HG03432 (cell line): Measurements from ENCODE around the gene CD93.

Experiments used
- ATAC-seq: cut with Tn5 transposase; IDR thresholded peaks from one replicate; pipeline ENCODE4 v1.9.1; 2021; ENCODE audit warnings: mild to moderate bottlenecking, moderate library complexity; ENCODE audit not compliant: unreplicated experiment

The CD93 gene

GRCh38 chr20:23100720-23101107, 14.6 kb upstream of the CD93 start:
- ATAC-seq: no peak

GRCh38 chr20:23099791-23100719, 13.9 kb upstream of the CD93 start:
- ATAC-seq: no peak

- no peak for ATAC-seq
These were observed 11.8 kb upstream of the CD93 start for GRCh38 chr20:23097636-23098580.

- ATAC-seq: no peak
These were observed 10.9 kb upstream of the CD93 start for GRCh38 chr20:23096986-23097520.

GRCh38 chr20:23096097-23096496, 10.0 kb upstream of the CD93 start:
- ATAC-seq: no peak

GRCh38 chr20:23095499-23095898, 9.4 kb upstream of the CD93 start:
- ATAC-seq: no peak

- ATAC-seq: no peak
These were observed 8.8 kb upstream of the CD93 start for GRCh38 chr20:23094927-23095326.

DNA sequence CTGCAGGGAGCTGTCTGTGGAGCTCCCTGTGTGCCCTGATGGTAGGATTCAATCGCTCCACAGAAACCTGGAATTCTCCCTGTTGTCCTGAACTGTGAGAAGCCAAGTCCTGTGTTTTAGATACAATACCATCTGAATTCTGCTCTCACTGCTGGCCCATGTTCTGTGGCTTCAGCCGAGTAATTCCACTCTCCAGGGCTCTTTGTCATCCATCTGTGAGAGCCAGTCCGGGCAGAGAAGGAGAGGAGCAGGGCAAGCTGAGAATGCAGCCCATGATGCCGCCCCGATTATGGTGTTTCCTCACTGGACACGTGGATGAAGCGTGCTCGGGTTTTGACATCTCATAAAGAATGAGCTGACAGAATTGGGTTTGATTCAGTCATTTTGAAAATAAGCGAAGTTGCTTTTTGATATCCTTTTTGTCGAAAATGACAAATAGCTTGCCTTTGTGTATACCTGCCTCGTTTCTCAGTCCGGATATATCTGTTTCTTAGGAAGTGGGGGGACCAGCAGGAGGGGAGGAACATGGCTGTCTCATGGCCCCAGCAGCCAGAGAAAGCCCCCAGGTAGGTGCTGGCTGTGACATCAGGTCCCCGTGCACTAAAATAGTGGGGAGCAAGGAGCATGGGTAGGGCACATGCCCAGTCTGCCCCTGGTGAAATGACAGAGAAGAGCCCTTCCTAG, 8.2 kb upstream of the CD93 start:
- no peak for ATAC-seq

- no peak for ATAC-seq
These were observed 7.5 kb upstream of the CD93 start for GRCh38 chr20:23093613-23094012.

DNA sequence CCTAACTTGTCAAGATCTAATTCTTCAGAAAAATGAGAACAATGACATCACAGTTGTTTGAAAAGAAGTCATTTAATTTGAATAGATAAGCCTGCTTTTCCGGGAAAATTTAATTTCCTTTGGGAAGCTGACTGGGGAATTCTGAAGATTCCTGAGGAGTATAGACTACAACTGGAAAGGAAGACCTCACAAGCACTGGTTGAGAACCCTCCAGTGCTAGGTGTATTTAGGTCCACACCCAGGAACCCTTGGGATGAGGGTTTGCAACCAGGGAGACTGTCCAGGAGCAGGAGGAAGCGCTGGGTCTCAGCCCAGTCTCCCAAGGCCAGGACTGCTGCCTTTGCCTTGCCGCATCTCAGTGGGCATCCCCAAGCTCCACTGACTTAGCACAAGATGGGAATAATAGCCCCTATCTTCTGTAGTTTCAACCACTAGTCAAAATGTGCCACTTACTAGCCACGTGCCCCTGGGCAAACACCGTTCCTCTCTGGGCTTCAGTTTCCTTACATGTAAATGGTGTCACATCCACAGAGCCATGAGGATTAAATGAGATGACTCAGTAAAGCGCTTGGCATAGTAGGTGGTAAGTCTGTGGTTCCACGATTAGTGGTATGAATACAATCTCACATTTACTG, 6.9 kb upstream of the CD93 start:
- ATAC-seq: no peak

- no peak for ATAC-seq
These were observed 6.2 kb upstream of the CD93 start for GRCh38 chr20:23092384-23092756.

DNA sequence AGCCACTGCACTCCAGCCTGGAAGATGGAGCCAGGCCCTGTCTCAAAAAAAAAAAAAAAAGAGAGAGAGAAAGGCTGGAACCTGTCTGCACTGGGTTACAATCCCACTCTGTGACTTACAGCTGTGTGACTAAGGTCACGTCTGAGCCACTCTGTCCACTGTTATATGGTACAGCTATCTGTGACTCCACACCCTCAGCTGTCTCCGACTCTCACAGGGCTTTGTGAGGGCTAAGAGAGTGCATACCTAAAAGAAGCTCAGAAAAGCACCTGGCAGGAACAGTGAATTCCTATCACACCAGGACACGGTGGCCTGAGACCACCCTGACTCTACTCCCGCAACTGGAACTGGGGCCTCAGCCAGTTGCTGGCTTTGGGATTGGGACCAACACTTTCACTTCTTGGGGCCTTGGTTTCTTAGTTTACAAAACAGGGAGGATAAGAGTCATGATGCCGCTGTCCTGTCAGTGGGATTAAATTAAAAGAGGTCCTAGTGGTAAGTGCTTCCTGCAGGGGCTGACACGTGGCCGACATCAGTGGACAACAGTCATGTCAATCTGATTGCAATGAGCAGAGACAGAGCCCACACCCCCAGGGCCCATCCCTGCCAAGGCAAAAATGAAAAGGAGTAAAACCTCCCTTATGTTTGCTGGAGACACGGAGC, 5.7 kb upstream of the CD93 start:
- no peak for ATAC-seq

DNA sequence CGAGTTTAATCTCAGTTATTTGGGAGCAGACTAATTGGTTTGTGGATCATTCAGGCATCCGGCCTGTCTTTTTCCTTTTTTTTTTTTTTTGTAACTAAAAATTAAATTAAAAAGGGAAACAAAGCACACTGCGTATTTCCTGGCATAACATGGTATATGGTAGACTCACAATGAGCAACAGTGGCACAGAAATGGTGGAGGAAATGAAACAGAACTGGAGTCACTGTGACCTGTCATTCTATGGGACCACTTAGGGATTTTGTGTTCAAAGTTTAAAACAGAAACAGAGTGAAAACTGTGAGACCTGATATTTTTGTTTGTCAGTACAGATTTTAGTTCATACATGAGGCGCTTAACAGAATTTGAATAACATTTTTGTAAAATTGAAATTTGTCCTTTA, 4.8 kb upstream of the CD93 start:
- no peak for ATAC-seq

- ATAC-seq: no peak
These were observed 4.0 kb upstream of the CD93 start for GRCh38 chr20:23090147-23090546.

- no peak for ATAC-seq
These were observed 2.7 kb upstream of the CD93 start for GRCh38 chr20:23088866-23089265.

DNA sequence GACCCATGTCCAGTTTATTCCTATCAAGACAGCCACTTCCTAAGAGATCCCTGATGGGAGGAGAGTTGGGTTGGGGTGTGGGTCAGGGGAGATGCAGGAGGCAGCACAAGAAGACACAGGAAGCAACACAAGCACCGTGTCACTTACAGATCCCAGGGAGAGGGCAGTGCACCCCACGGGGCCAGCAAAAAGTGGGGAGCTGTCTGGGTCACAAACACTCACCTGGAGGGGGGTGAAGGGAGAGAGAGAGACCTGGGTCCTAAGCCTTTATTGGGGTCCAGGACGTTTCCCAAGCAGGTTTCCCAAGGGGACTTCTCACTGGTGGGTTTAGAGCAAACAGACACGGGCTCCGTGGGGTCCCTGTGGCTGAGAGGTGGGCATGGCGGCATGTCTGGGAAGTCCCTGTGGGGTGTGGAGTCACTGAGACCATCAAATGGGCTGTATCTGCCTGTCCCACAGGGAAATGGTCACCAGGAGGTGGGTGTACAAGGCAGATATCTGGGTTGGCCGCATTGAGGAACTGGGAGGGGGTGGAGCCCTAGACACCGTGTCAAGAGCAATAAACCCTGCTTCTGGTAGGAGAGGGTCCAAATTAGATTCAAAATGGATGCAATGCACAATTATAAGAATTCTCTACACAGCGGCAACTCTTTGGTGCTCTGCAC, 1.6 kb upstream of the CD93 start:
- ATAC-seq: no peak

- no peak for ATAC-seq
These were observed 847 bp upstream of the CD93 start for GRCh38 chr20:23086931-23087411.

DNA sequence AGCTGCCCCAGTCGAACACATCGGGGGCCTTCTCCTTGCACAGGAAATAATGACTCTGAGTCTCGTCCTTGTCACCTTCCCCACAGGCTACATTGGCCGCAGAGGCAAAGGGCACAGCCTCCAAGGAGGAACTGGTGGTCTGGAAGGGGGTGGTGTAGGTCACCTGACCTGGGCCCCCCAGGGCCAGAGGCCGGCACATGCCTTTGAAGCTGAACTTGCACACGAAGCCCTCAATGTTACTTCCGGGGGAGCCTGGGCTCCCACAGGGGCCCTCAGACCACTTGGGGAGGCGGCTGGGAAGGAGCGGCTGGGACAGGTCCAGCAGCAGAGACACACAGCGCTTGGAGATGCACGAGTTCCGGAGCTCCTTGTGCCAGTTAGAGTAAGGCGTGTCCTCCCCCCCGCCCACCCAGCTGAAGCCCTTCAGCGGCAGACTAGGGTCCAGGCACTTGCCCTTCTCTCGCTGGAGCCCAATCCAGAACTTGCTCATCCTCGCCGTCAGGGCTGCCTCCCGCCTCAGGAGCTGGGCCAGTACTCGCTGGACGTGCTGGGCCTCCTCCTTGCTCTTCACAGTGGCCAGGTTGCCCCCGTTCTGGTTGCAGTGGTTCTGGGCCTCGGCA, 578 bp downstream of the CD93 start:
- no peak for ATAC-seq

DNA sequence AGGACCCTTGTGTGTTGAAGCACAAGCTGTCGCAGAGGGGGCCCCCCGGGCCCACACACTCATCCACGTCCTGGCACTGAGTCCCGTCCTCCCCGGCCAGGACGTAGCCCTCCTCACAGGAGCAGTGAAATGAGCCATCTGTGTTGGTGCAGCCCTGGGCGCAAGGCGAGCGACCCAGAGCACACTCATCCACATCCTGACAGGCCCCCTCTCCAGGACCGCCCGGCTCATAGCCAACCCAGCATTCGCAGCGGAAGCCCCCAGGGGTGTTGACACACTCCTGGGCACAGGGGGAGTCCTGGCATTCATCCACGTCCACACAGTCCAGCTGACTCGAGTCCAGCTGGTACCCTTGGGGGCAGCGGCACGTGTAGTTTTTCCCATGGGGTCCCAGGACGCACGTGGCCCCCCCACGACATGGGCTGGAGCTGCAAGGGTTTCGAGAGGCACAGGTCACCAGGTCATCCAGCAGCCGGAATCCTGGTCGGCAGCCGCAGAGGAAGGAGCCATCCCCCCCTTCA, 1.2 kb downstream of the CD93 start:
- no peak for ATAC-seq
